NCI-H510A treated with DMSO at 0.1 percent for 48 hours (cell line): ENCODE measurements around the gene TENM4.
A peak's percentile ranks its signal among the peaks of the same experiment; 100 is the strongest.
"Not testable (repeated sequence)": the region's sequence is repeated elsewhere in the genome, so short reads cannot be mapped to it uniquely, and the experiment has no call there.

Source experiments
- DNase-seq: peaks from one replicate; lab custom pipeline; 2025; lab: John Stamatoyannopoulos, UW

Gene TENM4

DNA sequence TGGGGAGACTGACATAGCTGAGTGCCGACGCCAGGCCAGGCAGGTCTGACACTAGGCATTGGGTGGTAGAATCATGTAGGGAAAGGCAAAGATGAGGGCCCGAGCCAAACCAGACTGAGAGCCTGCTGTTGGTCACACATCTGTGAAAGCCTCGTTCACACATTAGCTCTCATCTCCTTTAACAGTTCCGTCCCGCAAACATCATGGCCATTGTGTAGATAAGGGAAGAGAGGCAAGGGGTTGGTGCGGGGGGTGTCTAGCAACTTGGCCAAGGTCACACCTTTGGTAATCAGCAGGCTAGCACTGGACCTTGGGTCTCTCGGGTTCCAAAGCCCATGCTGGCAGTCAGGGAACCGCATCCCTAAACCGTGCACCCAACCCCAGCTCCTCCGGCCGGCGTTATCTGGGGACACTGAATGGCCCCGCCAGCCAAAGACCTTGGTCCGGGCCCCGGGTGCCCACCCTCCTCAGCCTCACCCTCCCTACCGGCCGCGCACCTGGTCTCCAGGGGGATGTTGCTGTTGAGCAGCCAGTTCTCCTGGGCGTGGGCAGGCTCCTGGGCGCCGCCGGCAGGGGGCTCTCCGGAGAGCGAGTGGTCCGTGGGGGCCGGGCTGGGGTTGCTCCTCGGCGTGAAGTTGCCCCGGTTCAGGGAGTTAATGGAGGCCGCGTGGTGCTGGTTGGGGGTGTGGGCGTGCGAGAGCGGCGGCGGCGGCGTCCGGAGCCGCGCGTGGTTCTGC lies 537.9 kb downstream of the TENM4 start:
- DNase-seq: no peak

DNA sequence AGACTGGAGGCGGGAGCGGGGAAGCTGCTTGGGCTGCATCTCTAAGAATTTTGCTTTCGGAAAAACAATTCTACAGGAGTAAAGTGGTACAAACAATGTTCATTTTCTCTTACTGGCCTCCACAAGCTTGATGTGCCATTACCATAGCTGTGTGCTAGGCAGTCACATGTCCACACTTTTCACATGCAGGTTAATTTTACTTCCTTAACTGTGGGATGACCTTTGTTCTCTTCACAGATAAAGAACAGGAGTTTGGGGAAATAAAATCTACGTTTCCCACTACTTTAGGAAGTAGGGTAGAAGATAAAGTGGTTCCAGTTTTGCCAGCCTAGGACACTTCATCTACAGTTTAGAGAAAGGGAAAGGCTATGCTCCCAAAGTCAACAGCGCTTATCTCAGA lies 539.0 kb downstream of the TENM4 start:
- DNase-seq: no peak

DNA sequence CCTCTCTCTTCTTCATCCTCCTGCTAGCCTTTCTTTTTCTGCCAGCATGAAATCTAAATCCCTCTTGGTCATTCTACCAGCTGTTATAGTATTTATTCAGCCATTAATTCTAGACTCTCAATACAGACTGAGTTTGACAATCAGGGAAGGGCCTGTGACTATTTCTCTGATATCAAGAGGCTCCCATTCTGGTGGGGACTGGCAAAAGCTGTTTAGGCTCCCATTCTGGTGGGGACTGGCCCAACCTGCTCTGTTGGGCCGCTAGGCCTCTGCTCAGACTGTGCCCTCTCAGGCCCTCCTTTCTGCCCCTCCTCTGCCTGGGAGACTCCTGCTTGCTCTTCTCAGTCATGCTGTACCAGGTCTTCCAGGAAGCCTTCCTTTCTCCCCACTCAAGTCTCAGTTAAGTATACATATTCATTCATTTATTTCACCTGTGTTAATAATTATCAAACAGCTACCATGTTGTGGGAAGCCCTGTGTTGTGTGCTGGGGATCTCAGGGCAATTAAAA lies 542.5 kb downstream of the TENM4 start:
- peak; percentile 41 for DNase-seq

DNA sequence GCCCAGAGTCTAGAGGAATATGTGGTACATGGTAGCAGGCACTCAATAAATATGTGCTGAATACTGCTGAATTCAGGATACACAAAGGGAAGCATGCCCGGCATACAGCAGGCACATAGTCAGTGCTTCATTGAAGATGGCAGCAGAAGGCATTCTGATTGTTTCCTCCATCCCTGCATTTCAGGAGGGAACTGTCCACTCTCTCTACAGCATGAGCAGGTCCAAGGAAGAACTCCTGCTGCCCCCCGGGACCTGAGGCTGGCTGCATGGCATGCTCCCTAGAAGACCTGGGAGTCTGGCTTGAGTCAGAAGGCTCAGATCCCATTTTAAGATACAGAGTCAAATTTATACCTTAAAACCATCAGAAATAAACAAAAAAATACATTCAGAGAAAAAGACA lies 546.8 kb downstream of the TENM4 start:
- no peak for DNase-seq

DNA sequence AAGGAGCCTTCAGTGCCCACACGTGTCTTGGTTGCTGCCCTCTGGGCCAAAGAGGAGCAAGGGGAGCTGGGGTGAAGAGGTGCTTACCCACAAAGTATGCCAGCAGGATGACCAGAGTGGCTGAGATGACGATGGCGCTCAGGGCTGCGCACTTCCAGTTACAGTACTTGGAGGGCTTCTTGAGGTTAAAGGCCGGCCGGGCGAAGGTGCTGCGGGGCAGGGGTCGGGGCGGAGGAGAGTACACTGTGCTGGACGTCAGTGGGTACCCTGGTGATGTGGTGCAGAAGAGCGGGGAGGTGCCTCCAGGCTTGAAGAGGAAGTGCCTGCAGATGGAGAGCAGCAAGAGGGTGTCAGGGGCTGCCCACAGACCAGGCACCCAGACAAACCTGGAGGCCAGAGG lies 551.1 kb downstream of the TENM4 start:
- no peak for DNase-seq

DNA sequence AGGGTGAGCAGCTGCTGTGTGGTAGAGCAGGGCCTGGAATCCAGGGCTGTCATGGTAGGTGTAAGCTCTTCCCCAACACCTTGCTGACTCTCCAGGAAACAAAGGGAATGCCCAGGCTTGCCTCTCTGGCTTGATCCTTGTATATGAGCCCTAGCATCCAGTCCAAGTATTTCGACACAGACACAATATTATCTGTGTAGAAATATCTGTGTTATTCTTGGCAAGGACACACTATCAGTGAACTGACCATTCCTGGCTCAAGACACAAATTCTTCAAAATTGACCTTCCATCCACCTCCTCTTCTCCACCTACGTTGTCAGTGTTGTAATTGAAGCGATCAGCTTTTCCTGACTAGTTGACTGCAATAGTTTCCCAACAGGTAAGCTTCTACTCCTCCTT lies 554.2 kb downstream of the TENM4 start:
- DNase-seq: no peak

DNA sequence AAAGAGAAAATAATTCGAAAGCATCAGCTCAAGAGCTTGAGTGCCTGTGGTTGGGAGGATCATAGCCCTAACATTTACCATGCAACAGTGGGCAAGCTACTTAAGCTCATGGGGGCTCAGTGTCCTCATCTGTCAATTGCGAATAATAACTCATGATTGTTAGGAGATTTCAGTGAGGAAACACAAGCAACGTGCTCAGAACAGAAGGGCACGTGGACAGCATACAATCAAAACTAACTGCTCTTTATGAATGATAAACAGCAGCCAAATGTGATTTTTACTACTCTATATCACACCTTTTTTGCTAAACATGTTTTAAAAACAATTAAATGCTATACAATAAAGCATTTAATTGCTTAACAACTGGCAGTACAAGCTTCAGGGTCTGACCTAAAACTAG lies 556.1 kb downstream of the TENM4 start:
- no peak for DNase-seq

DNA sequence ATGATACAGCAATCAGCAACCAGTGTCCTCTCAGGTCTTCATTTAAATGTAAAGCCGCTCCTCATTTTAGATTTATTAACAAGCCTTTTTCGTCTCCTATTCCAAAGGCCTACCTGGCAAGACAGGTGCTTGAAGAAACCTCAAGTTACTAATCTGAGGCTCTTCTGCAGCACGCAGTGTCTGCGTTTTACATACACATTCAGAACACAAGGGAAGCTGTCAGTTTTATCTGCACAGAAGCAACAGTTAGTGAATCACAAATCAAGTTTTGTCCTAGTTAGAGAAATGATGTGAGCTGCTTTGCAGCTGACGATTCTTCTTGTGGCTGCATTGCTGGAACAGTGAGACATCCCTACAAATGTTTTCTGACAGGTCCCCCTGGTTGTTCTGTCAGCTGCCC lies 557.3 kb downstream of the TENM4 start:
- DNase-seq: no peak

DNA sequence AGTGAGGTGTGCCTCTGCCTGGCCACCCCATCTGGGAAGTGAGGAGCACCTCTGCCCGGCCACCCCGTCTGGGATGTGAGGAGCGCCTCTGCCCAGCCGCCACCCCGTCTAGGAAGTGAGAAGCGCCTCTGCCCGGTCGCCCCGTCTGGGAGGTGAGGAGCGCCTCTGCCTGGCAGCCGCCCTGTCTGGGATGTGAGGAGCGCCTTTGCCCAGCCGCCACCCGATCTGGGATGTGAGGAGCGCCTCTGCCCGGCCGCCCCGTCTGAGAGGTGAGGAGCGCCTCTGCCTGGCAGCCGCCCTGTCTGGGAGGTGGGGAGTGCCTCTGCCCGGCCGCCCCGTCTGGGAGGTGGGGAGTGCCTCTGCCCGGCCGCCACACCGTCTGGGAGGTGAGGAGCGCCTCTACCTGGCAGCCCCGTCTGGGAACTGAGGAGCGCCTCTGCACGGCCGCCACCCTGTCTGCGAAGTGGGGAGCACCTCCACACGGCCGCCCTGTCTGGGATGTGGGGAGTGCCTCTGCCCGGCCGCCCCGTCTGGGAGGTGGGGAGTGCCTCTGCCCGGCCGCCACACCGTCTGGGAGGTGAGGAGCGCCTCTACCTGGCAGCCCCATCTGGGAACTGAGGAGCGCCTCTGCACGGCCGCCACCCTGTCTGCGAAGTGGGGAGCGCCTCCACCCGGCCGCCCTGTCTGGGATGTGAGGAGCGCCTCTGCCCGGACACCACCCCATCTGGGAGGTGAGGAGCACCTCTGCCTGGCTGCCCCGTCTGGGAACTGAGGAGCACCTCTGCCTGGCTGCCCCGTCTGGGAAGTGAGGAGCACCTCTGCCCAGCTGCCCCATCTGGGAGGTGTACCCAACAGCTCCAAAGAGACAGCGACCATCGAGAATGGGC lies 561.5 kb downstream of the TENM4 start:
- not testable (repeated sequence) for DNase-seq

DNA sequence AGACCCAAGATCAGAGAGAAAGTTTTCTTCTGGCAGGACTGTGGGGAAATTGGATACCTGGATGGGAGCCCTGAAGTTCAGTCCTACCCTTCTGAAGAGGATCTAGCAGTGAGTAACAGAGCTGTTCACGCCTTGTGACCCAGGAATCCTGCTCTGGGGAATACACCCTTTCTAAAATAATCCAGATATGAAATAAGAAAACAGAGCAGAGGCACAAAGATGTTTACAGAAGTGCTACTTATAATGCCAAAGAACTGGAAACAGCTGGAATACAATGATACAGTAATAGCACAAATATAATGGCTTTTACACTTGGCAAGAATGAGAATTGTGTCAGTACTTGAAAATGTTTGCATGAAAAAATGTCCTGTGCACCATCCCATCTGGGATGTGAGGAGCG lies 562.2 kb downstream of the TENM4 start:
- no peak for DNase-seq

DNA sequence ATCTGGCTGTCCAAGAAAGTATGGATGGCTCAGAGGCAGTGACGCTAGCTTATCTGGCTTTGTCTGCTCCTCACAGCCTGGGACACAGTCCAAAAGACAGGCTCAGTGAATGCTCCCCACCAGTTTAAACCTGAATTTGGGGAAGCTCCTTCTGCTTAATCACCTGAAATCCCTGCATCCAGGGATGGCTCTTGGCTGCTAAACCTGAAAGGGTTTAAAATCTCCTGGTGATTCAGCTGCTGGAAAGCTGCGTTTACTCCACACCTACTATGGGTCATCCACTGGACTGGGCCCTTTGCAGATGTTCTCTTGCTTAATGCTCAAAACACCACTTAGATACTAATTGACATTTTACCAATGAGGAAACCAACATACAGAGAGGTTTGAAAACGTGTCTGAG lies 564.2 kb downstream of the TENM4 start:
- no peak for DNase-seq

DNA sequence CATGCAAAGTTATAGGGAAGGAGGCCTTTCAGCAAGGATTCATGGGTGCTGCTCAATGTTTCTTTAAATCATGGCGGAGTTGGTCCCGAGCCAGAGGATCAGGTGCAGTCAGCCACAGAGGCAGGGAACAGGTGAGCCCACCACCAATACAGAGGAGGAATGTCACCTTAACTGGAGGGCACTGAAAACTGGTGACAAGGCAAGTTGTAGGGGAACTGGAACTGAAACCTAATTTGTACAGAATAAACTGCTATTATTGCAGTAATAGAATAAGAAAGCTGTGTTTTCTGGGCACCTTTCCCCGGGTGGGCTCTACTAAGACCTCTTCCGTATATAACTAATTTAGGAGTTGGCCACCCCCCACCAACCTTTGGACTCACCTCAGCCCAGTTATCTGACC lies 570.2 kb downstream of the TENM4 start:
- DNase-seq: no peak

DNA sequence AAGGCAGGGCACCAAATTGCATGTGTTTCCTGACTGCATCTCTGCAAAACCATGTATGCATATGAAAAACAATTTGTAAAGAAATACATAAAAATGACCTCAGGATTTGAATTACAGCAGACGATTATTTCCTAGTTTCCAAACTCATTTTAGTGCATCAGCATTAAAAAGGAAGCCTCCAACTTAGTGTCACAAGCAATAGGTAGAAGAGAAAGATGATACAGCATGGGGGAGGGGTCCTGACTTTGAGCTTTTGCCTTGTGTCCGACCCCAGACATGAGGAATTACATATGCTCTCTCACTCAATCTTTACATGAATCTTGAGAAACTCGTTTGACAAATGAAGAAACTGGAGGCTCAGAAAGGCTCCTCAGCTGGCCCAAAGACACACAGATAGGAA lies 571.5 kb downstream of the TENM4 start:
- no peak for DNase-seq

DNA sequence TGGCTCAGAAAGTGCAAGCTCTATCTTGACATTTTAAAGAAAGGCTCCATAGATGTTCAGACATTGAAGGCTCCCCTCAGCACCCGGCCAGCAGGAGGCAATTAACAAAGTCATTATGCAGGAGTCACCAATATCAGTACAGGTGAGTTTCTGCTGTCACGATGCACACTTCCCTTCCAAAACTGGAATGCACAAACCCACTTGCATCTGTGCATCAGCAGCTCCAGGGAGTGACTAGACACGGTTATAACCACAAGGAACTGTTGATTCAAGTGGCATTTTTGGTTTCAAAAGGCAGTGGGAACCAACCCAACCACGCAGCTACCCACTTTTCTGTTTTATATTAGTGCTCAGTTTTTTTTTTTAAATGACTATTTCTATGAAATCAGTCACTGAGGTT lies 572.3 kb downstream of the TENM4 start:
- DNase-seq: no peak

DNA sequence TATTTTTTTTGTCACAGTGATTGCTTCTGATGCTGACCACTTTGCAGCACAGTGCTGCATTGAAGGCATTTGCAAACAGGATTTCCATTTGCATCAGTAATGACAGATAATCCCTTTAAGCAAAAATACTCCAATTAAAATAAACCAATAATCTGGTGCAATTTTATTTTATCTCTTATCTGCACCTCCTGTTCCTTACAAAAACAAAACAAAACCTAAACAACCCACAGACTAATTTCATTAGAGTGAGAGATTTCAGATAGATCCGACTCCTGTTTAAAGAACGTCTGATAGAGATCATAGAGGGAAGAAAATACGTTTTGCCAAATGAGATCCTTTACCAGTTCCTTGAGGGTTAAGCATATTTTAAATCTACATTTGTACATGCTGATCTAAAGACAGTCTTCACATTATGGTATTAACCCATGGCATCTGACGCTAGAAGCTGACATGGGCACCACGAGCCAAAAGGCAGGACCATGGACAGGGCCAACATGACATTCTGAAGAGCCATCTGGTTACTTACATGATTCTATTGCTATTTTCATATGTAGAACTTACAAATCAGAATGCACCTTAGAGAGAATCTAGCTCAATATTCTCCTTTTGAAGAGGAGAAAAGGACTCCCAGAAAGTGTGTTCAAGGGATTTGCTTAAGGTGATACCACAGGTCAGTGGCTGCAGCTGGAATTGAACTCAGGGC lies 580.0 kb downstream of the TENM4 start:
- DNase-seq: no peak

DNA sequence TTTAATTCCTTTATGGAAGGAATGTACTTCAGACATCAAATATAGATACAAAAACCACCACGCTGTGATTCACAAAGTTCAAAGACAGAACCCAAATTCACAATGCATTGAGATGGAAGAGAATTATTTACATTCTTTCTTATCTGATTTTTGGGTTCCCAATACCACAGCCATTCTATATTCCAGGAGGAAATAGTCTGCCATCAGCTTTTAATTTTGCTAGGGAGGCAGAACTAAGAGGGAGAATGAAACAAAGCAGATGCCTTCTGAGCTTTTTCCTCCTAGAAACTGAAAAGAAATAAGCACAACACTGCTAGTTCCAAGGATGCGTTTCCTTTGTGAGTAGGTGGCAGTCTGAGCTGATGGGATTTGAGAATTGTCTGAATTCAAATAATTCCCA lies 583.1 kb downstream of the TENM4 start:
- no peak for DNase-seq

DNA sequence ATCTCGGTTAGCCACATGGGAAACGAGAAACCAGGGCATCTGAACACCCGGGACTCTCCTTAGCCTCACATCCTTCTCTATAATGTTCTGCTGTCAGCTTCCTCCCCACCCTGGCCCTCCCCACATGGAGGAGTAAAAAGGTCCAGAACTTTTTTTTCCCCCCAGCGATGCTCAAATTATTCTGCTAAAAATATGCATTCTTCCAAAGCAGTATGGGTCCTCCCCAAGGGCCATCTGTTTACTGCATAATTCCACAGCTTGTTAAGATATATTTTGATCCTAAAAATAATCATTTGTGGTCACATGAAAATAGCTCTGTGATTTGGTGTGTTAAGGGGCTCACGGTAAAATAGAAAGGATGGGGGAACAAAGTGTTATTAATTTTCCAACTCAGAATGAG lies 584.6 kb downstream of the TENM4 start:
- no peak for DNase-seq

DNA sequence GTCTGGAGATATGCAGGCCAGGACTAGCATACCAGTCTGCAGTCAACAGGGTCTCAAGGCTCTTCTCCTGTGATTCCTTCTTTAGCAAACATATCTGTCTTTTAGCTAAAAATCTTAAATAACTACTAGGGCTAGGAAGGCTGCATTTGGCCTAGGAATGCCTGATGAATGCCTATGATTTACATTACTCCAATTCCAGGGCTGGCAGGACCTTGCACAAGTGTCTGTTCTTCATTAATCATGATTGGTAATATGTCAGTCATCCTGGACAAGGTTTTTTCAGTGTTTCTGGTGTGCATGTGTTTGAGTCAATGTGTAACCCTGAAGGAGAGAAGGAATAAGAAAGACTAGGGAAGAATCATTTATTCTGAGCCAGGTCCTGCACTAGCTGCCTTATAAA lies 585.7 kb downstream of the TENM4 start:
- DNase-seq: no peak

DNA sequence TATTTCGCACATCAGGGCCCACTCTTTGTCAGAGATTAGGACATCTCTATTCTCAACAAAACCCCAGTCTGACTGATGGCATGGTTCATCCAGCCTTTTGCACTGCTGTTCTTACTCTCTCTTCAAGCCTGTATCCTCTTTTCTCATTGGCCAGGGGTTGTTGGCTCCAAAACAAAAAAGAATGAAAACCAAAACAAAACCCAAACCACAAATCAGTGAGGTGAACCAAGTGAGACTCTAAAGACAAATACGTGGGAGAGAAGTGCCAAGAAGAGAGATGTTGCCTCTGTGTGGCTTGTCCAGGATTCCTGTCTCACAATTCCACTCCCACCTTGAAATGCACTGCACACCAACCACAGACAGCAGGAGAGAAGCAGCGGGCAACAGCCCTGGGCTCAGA lies 587.3 kb downstream of the TENM4 start:
- no peak for DNase-seq

DNA sequence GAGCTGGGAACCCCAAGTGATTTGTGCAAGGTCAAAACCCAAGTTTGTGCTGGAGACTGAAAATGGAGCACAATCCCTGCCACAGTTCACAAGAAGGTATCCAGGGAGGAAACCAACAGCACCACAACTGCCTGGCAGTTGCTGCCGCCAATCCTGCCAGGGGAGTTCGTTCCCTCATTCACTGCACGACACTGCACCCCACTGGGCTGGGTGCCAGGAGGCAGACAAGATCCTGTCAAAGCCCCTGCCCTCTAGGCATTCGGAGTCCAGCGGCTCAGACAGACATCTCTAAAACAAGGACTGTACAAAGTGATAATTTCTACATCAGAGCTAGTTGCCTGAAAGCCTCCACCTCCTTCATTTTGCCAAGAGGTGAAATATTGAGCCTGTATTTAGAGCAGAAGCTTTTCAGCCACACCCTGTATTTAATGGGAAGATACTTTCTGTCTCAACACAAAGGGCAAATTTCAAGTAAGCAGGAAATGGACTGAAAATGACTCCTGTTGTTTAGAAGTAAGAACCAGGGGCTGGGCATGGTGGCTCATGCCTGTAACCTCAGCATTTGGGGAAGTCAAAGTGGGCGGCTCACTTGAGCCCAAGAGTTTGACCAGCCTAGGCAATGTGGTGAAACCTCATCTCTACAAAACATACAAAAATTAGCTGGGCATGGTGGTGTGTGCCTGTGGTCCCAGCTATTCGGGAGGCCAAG lies 588.8 kb downstream of the TENM4 start:
- no peak for DNase-seq

DNA sequence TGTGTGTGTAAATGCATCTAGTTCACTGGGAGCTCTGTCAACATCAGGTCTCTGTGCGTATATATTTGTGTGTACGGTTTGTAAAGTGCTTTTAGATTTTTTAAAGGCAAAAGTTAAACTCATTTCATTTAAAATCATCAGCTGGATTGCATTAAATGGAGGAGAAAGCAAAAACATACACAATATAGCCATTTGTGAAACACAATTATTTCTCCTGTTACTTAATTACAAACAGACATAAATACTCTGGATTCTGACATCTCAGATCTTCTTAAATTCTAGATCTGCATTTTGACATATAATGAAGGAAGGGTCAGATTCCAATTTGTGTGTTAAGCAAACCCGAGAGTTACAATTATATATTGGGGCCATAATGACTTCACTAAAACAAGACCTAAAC lies 590.8 kb downstream of the TENM4 start:
- DNase-seq: no peak

DNA sequence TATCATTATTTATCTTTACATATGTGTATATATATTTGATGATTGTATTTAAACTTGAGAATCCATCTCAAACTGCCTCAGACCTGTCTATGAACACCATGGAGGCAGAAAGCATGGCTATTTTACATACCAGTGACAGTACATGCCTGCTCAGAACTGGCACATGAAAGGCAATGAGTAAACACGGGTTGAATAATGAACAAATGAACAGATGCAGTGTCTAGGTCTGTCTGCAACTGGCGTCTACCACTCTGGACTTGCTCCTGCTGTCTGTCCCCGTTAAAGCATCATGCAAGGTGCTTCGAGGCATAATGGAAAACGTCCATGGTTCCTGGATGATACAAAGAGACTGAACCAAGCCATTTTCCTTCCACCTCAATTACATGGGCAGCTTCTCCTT lies 594.6 kb downstream of the TENM4 start:
- DNase-seq: no peak
